HFF-Myc (cell line): ENCODE results near the gene OBP2B.
"Not testable (repeated sequence)": the region's sequence is repeated elsewhere in the genome, so short reads cannot be mapped to it uniquely, and the experiment has no call there.

Experiments used
- DNase-seq: peaks from one replicate; pipeline ENCODE4 v3.0.0-alpha.2; 2011; ENCODE audit warnings: low read depth; ENCODE audit errors: extremely low read depth
- H3K4me3 ChIP-seq: replicated peaks from 2 replicates; pipeline ENCODE4 v1.5.1; 2011; ENCODE audit warnings: low read depth, mild to moderate bottlenecking, control low read depth, low read length
- CTCF ChIP-seq: IDR thresholded peaks from 2 replicates; pipeline ENCODE4 v1.5.1; 2012; ENCODE audit warnings: mild to moderate bottlenecking, low read depth, low read length, control low read depth; ENCODE audit errors: missing control alignments

Gene OBP2B

GRCh38 chr9:133233681-133234432, 24.8 kb upstream of the OBP2B start:
- no peak for DNase-seq
- H3K4me3 ChIP-seq, result no peak overlapping the region
- no peak for TF ChIP-seq CTCF

GRCh38 chr9:133231934-133232568, 23.0 kb upstream of the OBP2B start:
- not testable (repeated sequence) for DNase-seq, H3K4me3 ChIP-seq

GRCh38 chr9:133230514-133230913, 21.5 kb upstream of the OBP2B start:
- not testable (repeated sequence) for DNase-seq, H3K4me3 ChIP-seq

GRCh38 chr9:133230093-133230492, 21.0 kb upstream of the OBP2B start:
- DNase-seq, result no peak

GRCh38 chr9:133228474-133229193, 19.6 kb upstream of the OBP2B start:
- H3K4me3 ChIP-seq, DNase-seq: not testable (repeated sequence)

More at GRCh38 chr9:133230093-133230492, 21.0 kb upstream of the OBP2B start:
- TF ChIP-seq CTCF, result no peak
- H3K4me3 ChIP-seq, result no peak overlapping the region

GRCh38 chr9:133227996-133228395, 18.9 kb upstream of the OBP2B start:
- DNase-seq, H3K4me3 ChIP-seq: not testable (repeated sequence)

GRCh38 chr9:133227242-133227860, 18.3 kb upstream of the OBP2B start:
- no peak overlapping the region for H3K4me3 ChIP-seq
- no peak for DNase-seq
- TF ChIP-seq CTCF, result no peak

GRCh38 chr9:133226219-133227171, 17.4 kb upstream of the OBP2B start:
- H3K4me3 ChIP-seq, result no peak overlapping the region
- DNase-seq, result no peak
- TF ChIP-seq CTCF, result no peak
